WTC11 (cell line): ENCODE measurements around the gene POLDIP3. TPM values are rescaled to one million over a fixed set of nuclear protein-coding genes. Genes with fewer than 3 reads are reported as not detected.

Source experiments
- ATAC-seq: fragments of 200-7000 bp; cut with Tn5 transposase; 2 replicates; pipeline ENCODE4 v1.10.0; 2021; ENCODE audit warnings: mild to moderate bottlenecking, moderate library complexity
- CTCF ChIA-PET: fragments of 300-600 bp; sonication (Branson Sonifier 250); formaldehyde crosslinking; loops from one replicate; lab custom pipeline; 2021; ENCODE audit warnings: antibody characterized with exemption; lab: Charles Lee
- POLR2A ChIA-PET: fragments of 350-600 bp; sonication (Branson Sonifier 250); formaldehyde crosslinking; loops from one replicate; lab custom pipeline; 2021; ENCODE audit warnings: antibody characterized with exemption; lab: Charles Lee
- DNase-seq: peaks from one replicate; pipeline ENCODE4 v3.0.0; 2021; ENCODE audit warnings: low spot score
- H3K27ac Mint-ChIP-seq: 2 replicates; pipeline ENCODE4 v1.8.0; 2021; ENCODE audit warnings: mixed read lengths
- H3K27me3 Mint-ChIP-seq: 2 replicates; pipeline ENCODE4 v1.8.0; 2021; ENCODE audit warnings: low read depth, mild to moderate bottlenecking, moderate library complexity, mixed read lengths
- H3K36me3 Mint-ChIP-seq: 2 replicates; pipeline ENCODE4 v1.8.0; 2021; ENCODE audit warnings: mixed read lengths
- H3K4me1 Mint-ChIP-seq: 2 replicates; pipeline ENCODE4 v1.8.0; 2022; ENCODE audit warnings: mixed read lengths
- H3K4me3 Mint-ChIP-seq: 2 replicates; pipeline ENCODE4 v1.8.0; 2021; ENCODE audit warnings: mild to moderate bottlenecking, moderate library complexity, mixed read lengths
- H3K9me3 Mint-ChIP-seq: 2 replicates; pipeline ENCODE4 v1.8.0; 2021; ENCODE audit warnings: mixed read lengths
- ARID4B ChIP-seq: sonication (generic); formaldehyde crosslinking; IDR thresholded peaks from 2 replicates; pipeline ENCODE4 v1.8.0; 2023; ENCODE audit warnings: missing genetic modification reagents, mild to moderate bottlenecking, borderline replicate concordance
- CREB1 ChIP-seq: sonication (generic); formaldehyde crosslinking; IDR thresholded peaks from 2 replicates; pipeline ENCODE4 v1.8.0; 2023; ENCODE audit warnings: mild to moderate bottlenecking, missing genetic modification reagents
- E2F4 ChIP-seq: sonication (generic); formaldehyde crosslinking; IDR thresholded peaks from 2 replicates; pipeline ENCODE4 v1.8.1; 2022; ENCODE audit warnings: low read depth, mild to moderate bottlenecking, moderate library complexity, missing genetic modification reagents, borderline replicate concordance
- FOXJ3 ChIP-seq: sonication (generic); formaldehyde crosslinking; IDR thresholded peaks from 2 replicates; pipeline ENCODE4 v1.9.0; 2021; ENCODE audit warnings: missing genetic modification reagents, mild to moderate bottlenecking, borderline replicate concordance
- IRF1 ChIP-seq: sonication (generic); formaldehyde crosslinking; IDR thresholded peaks from 2 replicates; pipeline ENCODE4 v1.8.0; 2023; ENCODE audit warnings: missing genetic modification reagents
- JUN ChIP-seq: sonication (generic); formaldehyde crosslinking; IDR thresholded peaks from 2 replicates; pipeline ENCODE4 v1.8.0; 2023; ENCODE audit warnings: mild to moderate bottlenecking, missing genetic modification reagents
- KAT7 ChIP-seq: sonication (generic); formaldehyde crosslinking; IDR thresholded peaks from 2 replicates; pipeline ENCODE4 v1.8.1; 2023; ENCODE audit warnings: missing genetic modification reagents, mild to moderate bottlenecking, borderline replicate concordance
- MAX ChIP-seq: sonication (generic); formaldehyde crosslinking; IDR thresholded peaks from 2 replicates; pipeline ENCODE4 v1.8.0; 2022; ENCODE audit warnings: mild to moderate bottlenecking, missing genetic modification reagents
- PRDM15 ChIP-seq: sonication (generic); formaldehyde crosslinking; IDR thresholded peaks from 2 replicates; pipeline ENCODE4 v1.8.0; 2022; ENCODE audit warnings: missing genetic modification reagents
- PREB ChIP-seq: sonication (generic); formaldehyde crosslinking; IDR thresholded peaks from 2 replicates; pipeline ENCODE4 v1.8.1; 2022; ENCODE audit warnings: mild to moderate bottlenecking, missing genetic modification reagents, moderate library complexity, borderline replicate concordance
- RORB ChIP-seq: fragments of 250-450 bp; sonication (Bioruptor Pico); IDR thresholded peaks from 2 replicates; pipeline ENCODE4 v1.9.0; 2021; ENCODE audit warnings: mild to moderate bottlenecking
- TEAD4 ChIP-seq: sonication (generic); formaldehyde crosslinking; IDR thresholded peaks from 2 replicates; pipeline ENCODE4 v1.8.0; 2022; ENCODE audit warnings: mild to moderate bottlenecking, missing genetic modification reagents
- TP53 ChIP-seq: sonication (generic); formaldehyde crosslinking; IDR thresholded peaks from 2 replicates; pipeline ENCODE4 v1.8.1; 2023; ENCODE audit warnings: mild to moderate bottlenecking, missing genetic modification reagents
- USF2 ChIP-seq: sonication (generic); formaldehyde crosslinking; IDR thresholded peaks from 2 replicates; pipeline ENCODE4 v1.8.1; 2023; ENCODE audit warnings: mild to moderate bottlenecking, missing genetic modification reagents, moderate library complexity
- ZNF219 ChIP-seq: sonication (generic); formaldehyde crosslinking; IDR thresholded peaks from 2 replicates; pipeline ENCODE4 v1.8.0; 2023; ENCODE audit warnings: missing genetic modification reagents, mild to moderate bottlenecking, borderline replicate concordance
- ZNF263 ChIP-seq: sonication (generic); formaldehyde crosslinking; IDR thresholded peaks from 2 replicates; pipeline ENCODE4 v1.8.1; 2022; ENCODE audit warnings: low read depth, mild to moderate bottlenecking, moderate library complexity, missing genetic modification reagents
- ZNF532 ChIP-seq: fragments of 250-450 bp; sonication (Bioruptor Pico); IDR thresholded peaks from 2 replicates; pipeline ENCODE4 v1.9.0; 2021; ENCODE audit warnings: mild to moderate bottlenecking, borderline replicate concordance
- total RNA-seq: library from RNA; stranded (reverse); gene quantifications from 3 replicates; pipeline ENCODE4 v1.2.3, GENCODE V29; 2021

POLDIP3 gene
- total RNA-seq, 1 experiment from 2014 or later = 73.2 TPM

- TF ChIP-seq ARID4B (CRISPR knock-in tag) = no peak
- no peak for TF ChIP-seq TP53 (CRISPR knock-in tag)
- no peak for TF ChIP-seq MAX (CRISPR knock-in tag)
- TF ChIP-seq ZNF532 (CRISPR knock-in tag) = no peak
Measured at GRCh38 chr22:42627981-42628380, 13.3 kb upstream of the POLDIP3 start (continued).

- DNase-seq = no peak
- Mint-ChIP-seq H3K27me3 (no peaks in the 10 kb centered on the region), H3K27ac (no peak overlapping the region), H3K4me1 (no peaks in the 10 kb centered on the region), H3K36me3 (peaks cover 10% of the 10 kb centered on the region), H3K4me3 (no peak overlapping the region), H3K9me3 (no peaks in the 10 kb centered on the region)
- TF ChIP-seq CREB1 = no peak
- TF ChIP-seq USF2 (CRISPR knock-in tag) = no peak
- TF ChIP-seq ZNF219 (CRISPR knock-in tag) = no peak
- TF ChIP-seq FOXJ3 = no peak
- TF ChIP-seq RORB (CRISPR knock-in tag) = no peak
- no peak for TF ChIP-seq KAT7 (CRISPR knock-in tag)
- TF ChIP-seq IRF1 (CRISPR knock-in tag) = no peak
- no peak for TF ChIP-seq PRDM15 (CRISPR knock-in tag)
- TF ChIP-seq PREB (CRISPR knock-in tag) = no peak
- TF ChIP-seq TEAD4 (CRISPR knock-in tag) = no peak
- TF ChIP-seq ZNF263 (CRISPR knock-in tag) = no peak
- no peak for TF ChIP-seq JUN (CRISPR knock-in tag)
- no peak for TF ChIP-seq E2F4
- ChIA-PET CTCF (interaction anchor here (0.5 to 1.4 kb wide), 4 partner anchors 16 to 433 kb away, joined by 3 to 4 read pairs (median 3); no protein-coding TSS in a partner anchor), POLR2A (no interaction called here)
- ATAC-seq = no peak
Measured at GRCh38 chr22:42626951-42627625, 12.4 kb upstream of the POLDIP3 start.
